Measurements from ENCODE around the gene BMPR1A.

The BMPR1A gene

GRCh38 chr10:86940677-86941076 is 184.3 kb downstream of the BMPR1A start:
- H3K27ac ChIP-seq (ENCODE audit: low read depth, low read length), result no peak overlapping the region
- no peak overlapping the region for H3K14ac ChIP-seq (ENCODE audit: low read length)
- H3K27me3 ChIP-seq (ENCODE audit: insufficient read depth, low read length), result no peaks in the 10 kb centered on the region

GRCh38 chr10:86941426-86941825 is 185.0 kb downstream of the BMPR1A start:
- Histone ChIP-seq H3K79me2 (ENCODE audit: control insufficient read depth, insufficient read depth, low read length, poor library complexity) (no peaks in the 10 kb centered on the region), H4K12ac (ENCODE audit: low read depth, low read length) (no peak overlapping the region), H2BK12ac (ENCODE audit: low read length) (no peak overlapping the region), H2AK5ac (ENCODE audit: low read length) (no peak overlapping the region), H3K27ac (ENCODE audit: low read depth, low read length) (no peak overlapping the region), H3K14ac (ENCODE audit: low read length) (no peak overlapping the region), H3K18ac (ENCODE audit: low read length) (no peak overlapping the region), H3K4me1 (ENCODE audit: control insufficient read depth in 1 of 2, insufficient read depth in 2 of 2, low read length in 2 of 2) (peaks cover 0 to 3% of the 10 kb centered on the region in 2 experiments), H3K9me3 (ENCODE audit: insufficient read depth, low read depth, low read length) (peaks cover 6% of the 10 kb centered on the region), H4K8ac (ENCODE audit: low read depth, low read length) (no peak overlapping the region), H3K4me2 (ENCODE audit: low read length) (no peak overlapping the region), H3K9ac (ENCODE audit: low read length) (no peak overlapping the region), H2BK120ac (ENCODE audit: insufficient read depth, low read length, poor library complexity) (no peak overlapping the region), H3K36me3 (ENCODE audit: control insufficient read depth in 1 of 2, insufficient read depth in 2 of 2, low read length in 2 of 2) (no peaks in the 10 kb centered on the region), H4K91ac (ENCODE audit: low read depth, low read length) (no peak overlapping the region), H2AFZ (ENCODE audit: insufficient read depth, low read length, poor library complexity) (no peak overlapping the region), H3K27me3 (ENCODE audit: insufficient read depth, low read length) (no peaks in the 10 kb centered on the region), H3K4me3 (ENCODE audit: low read depth, low read length) (no peak overlapping the region), H2BK5ac (ENCODE audit: low read depth, low read length, poor library complexity) (no peak overlapping the region), H3K23ac (ENCODE audit: low read length) (no peak overlapping the region), H3K79me1 (ENCODE audit: low read length) (peaks cover 2% of the 10 kb centered on the region), H3K4ac (ENCODE audit: low read depth, low read length) (no peak overlapping the region)
- WGBS (ENCODE audit: extremely low coverage, insufficient coverage, insufficient read length), result no CpG with 5 or more reads among the region's 2 CpGs
- no peak for DNase-seq

More at GRCh38 chr10:86940677-86941076, 184.3 kb downstream of the BMPR1A start:
- no CpG with 5 or more reads among the region's 6 CpGs for WGBS (ENCODE audit: extremely low coverage, insufficient coverage, insufficient read length)
- Histone ChIP-seq H2BK5ac (ENCODE audit: low read depth, low read length, poor library complexity) (no peak overlapping the region), H3K4ac (ENCODE audit: low read depth, low read length) (no peak overlapping the region), H3K4me1 (ENCODE audit: control insufficient read depth in 1 of 2, insufficient read depth in 2 of 2, low read length in 2 of 2) (peaks cover 0 to 3% of the 10 kb centered on the region in 2 experiments), H3K9me3 (ENCODE audit: insufficient read depth, low read depth, low read length) (no peaks in the 10 kb centered on the region), H3K9ac (ENCODE audit: low read length) (no peak overlapping the region), H2AK5ac (ENCODE audit: low read length) (no peak overlapping the region), H2BK120ac (ENCODE audit: insufficient read depth, low read length, poor library complexity) (no peak overlapping the region), H3K18ac (ENCODE audit: low read length) (no peak overlapping the region), H3K23ac (ENCODE audit: low read length) (no peak overlapping the region), H3K79me1 (ENCODE audit: low read length) (peaks cover 2% of the 10 kb centered on the region), H4K91ac (ENCODE audit: low read depth, low read length) (no peak overlapping the region), H3K4me3 (ENCODE audit: low read depth, low read length) (no peak overlapping the region), H2BK12ac (ENCODE audit: low read length) (no peak overlapping the region), H4K12ac (ENCODE audit: low read depth, low read length) (no peak overlapping the region), H3K36me3 (ENCODE audit: control insufficient read depth in 1 of 2, insufficient read depth in 2 of 2, low read length in 2 of 2) (no peaks in the 10 kb centered on the region), H2AFZ (ENCODE audit: insufficient read depth, low read length, poor library complexity) (no peak overlapping the region), H3K79me2 (ENCODE audit: control insufficient read depth, insufficient read depth, low read length, poor library complexity) (no peaks in the 10 kb centered on the region), H4K8ac (ENCODE audit: low read depth, low read length) (no peak overlapping the region), H3K4me2 (ENCODE audit: low read length) (no peak overlapping the region)
- DNase-seq, result no peak

DNA sequence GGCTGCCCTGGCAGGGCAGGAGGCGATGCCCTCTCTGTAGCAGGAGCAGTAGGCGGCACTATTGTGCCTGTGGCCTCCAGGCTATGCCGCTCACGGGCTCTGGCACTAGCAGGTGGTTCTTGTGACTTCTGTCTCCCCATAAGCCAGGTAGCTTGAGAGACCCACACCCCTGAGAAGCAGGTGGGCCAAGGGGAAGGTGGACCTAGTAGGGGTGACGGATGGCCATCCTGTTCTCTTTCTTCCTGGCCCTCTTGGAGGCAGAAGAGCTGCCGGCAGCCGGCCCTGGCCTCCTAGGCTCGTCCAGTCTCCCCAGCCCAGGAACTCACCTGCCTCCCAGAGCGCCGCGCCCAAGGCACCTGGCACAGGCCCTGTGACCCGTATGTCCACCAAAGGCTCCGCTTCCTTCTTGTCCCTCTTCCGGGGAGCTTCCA is 185.6 kb downstream of the BMPR1A start:
- Histone ChIP-seq H3K23ac (ENCODE audit: low read length) (no peak overlapping the region), H3K27ac (ENCODE audit: low read depth, low read length) (no peak overlapping the region), H4K12ac (ENCODE audit: low read depth, low read length) (no peak overlapping the region), H4K91ac (ENCODE audit: low read depth, low read length) (no peak overlapping the region), H3K36me3 (ENCODE audit: control insufficient read depth in 1 of 2, insufficient read depth in 2 of 2, low read length in 2 of 2) (no peaks in the 10 kb centered on the region), H3K9ac (ENCODE audit: low read length) (no peak overlapping the region), H3K14ac (ENCODE audit: low read length) (no peak overlapping the region), H3K4me1 (ENCODE audit: control insufficient read depth in 1 of 2, insufficient read depth in 2 of 2, low read length in 2 of 2) (peaks cover 0 to 3% of the 10 kb centered on the region in 2 experiments), H3K9me3 (ENCODE audit: insufficient read depth, low read depth, low read length) (peaks cover 6% of the 10 kb centered on the region), H3K4ac (ENCODE audit: low read depth, low read length) (no peak overlapping the region), H2BK5ac (ENCODE audit: low read depth, low read length, poor library complexity) (no peak overlapping the region), H4K8ac (ENCODE audit: low read depth, low read length) (no peak overlapping the region), H3K4me3 (ENCODE audit: low read depth, low read length) (no peak overlapping the region), H3K18ac (ENCODE audit: low read length) (no peak overlapping the region), H2AFZ (ENCODE audit: insufficient read depth, low read length, poor library complexity) (no peak overlapping the region), H3K79me2 (ENCODE audit: control insufficient read depth, insufficient read depth, low read length, poor library complexity) (no peaks in the 10 kb centered on the region), H3K79me1 (ENCODE audit: low read length) (peaks cover 2% of the 10 kb centered on the region), H3K4me2 (ENCODE audit: low read length) (no peak overlapping the region), H3K27me3 (ENCODE audit: insufficient read depth, low read length) (no peaks in the 10 kb centered on the region), H2BK12ac (ENCODE audit: low read length) (no peak overlapping the region), H2BK120ac (ENCODE audit: insufficient read depth, low read length, poor library complexity) (no peak overlapping the region), H2AK5ac (ENCODE audit: low read length) (no peak overlapping the region)
- WGBS (ENCODE audit: extremely low coverage, insufficient coverage, insufficient read length), result no CpG with 5 or more reads among the region's 14 CpGs
- DNase-seq, result no peak

GRCh38 chr10:86942441-86943315 is 186.3 kb downstream of the BMPR1A start:
- H3K14ac ChIP-seq (ENCODE audit: low read length), result no peak overlapping the region
- no CpG with 5 or more reads among the region's 94 CpGs for WGBS (ENCODE audit: extremely low coverage, insufficient coverage, insufficient read length)
- no peak overlapping the region for H3K27ac ChIP-seq (ENCODE audit: low read depth, low read length)
- H3K9ac ChIP-seq (ENCODE audit: low read length), result no peak overlapping the region
- H2BK120ac ChIP-seq (ENCODE audit: insufficient read depth, low read length, poor library complexity), result no peak overlapping the region
- H4K8ac ChIP-seq (ENCODE audit: low read depth, low read length), result no peak overlapping the region
- DNase-seq, result no peak
- H3K4me2 ChIP-seq (ENCODE audit: low read length), result no peak overlapping the region
- H2AK5ac ChIP-seq (ENCODE audit: low read length), result no peak overlapping the region
- H2BK5ac ChIP-seq (ENCODE audit: low read depth, low read length, poor library complexity), result no peak overlapping the region
- no peak overlapping the region for H3K4me3 ChIP-seq (ENCODE audit: low read depth, low read length)
- no peak overlapping the region for H4K12ac ChIP-seq (ENCODE audit: low read depth, low read length)
- no peak overlapping the region for H3K18ac ChIP-seq (ENCODE audit: low read length)
- H2BK12ac ChIP-seq (ENCODE audit: low read length), result no peak overlapping the region
- no peaks in the 10 kb centered on the region for H3K79me2 ChIP-seq (ENCODE audit: control insufficient read depth, insufficient read depth, low read length, poor library complexity)
- H3K79me1 ChIP-seq (ENCODE audit: low read length), result peaks cover 2% of the 10 kb centered on the region
- peaks cover 6% of the 10 kb centered on the region for H3K9me3 ChIP-seq (ENCODE audit: insufficient read depth, low read depth, low read length)
- no peak overlapping the region for H3K4ac ChIP-seq (ENCODE audit: low read depth, low read length)
- no peaks in the 10 kb centered on the region for H3K27me3 ChIP-seq (ENCODE audit: insufficient read depth, low read length)
- H3K23ac ChIP-seq (ENCODE audit: low read length), result no peak overlapping the region
- no peaks in the 10 kb centered on the region for H3K36me3 ChIP-seq (ENCODE audit: control insufficient read depth in 1 of 2, insufficient read depth in 2 of 2, low read length in 2 of 2)
- H3K4me1 ChIP-seq (ENCODE audit: control insufficient read depth in 1 of 2, insufficient read depth in 2 of 2, low read length in 2 of 2), result peaks cover 0 to 3% of the 10 kb centered on the region in 2 experiments
- no peak overlapping the region for H2AFZ ChIP-seq (ENCODE audit: insufficient read depth, low read length, poor library complexity)
- H4K91ac ChIP-seq (ENCODE audit: low read depth, low read length), result no peak overlapping the region

All from trophoblast cell (in vitro differentiated cells and primary cell).